Fibroblast of villous mesenchyme (primary cell): ENCODE results near the gene ST3GAL4. TPM values are rescaled to one million over a fixed set of nuclear protein-coding genes. Genes with fewer than 3 reads are reported as not detected.

Source experiments
- DNase-seq: peaks from one replicate; pipeline ENCODE4 v3.0.0-alpha.2; 2010; ENCODE audit warnings: low read depth
- H3K4me3 ChIP-seq: 2 replicates; pipeline ENCODE4 v1.5.1; 2011; ENCODE audit warnings: low read depth, mild to moderate bottlenecking, low read length
- total RNA-seq: library from RNA; depleted of rRNA; stranded (reverse); fragments of >200 nt; gene quantifications from 2 replicates; pipeline ENCODE4 v1.2.3, GENCODE V29; 2012
- TF ChIP-seq, protein P1 (sequence below): IDR thresholded peaks from 2 replicates; pipeline ENCODE4 v1.5.1; 2012; ENCODE audit warnings: low read depth, mild to moderate bottlenecking, low read length; ENCODE audit not compliant: insufficient read depth

The ST3GAL4 gene
- total RNA-seq, 1 donor: 16.8 TPM

- TF ChIP-seq, protein P1, sequence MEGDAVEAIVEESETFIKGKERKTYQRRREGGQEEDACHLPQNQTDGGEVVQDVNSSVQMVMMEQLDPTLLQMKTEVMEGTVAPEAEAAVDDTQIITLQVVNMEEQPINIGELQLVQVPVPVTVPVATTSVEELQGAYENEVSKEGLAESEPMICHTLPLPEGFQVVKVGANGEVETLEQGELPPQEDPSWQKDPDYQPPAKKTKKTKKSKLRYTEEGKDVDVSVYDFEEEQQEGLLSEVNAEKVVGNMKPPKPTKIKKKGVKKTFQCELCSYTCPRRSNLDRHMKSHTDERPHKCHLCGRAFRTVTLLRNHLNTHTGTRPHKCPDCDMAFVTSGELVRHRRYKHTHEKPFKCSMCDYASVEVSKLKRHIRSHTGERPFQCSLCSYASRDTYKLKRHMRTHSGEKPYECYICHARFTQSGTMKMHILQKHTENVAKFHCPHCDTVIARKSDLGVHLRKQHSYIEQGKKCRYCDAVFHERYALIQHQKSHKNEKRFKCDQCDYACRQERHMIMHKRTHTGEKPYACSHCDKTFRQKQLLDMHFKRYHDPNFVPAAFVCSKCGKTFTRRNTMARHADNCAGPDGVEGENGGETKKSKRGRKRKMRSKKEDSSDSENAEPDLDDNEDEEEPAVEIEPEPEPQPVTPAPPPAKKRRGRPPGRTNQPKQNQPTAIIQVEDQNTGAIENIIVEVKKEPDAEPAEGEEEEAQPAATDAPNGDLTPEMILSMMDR: no peak
- DNase-seq: no peak
- no peak overlapping the region for H3K4me3 ChIP-seq
These were observed 43.8 kb upstream of the ST3GAL4 start for GRCh38 chr11:126311401-126312291.

DNA sequence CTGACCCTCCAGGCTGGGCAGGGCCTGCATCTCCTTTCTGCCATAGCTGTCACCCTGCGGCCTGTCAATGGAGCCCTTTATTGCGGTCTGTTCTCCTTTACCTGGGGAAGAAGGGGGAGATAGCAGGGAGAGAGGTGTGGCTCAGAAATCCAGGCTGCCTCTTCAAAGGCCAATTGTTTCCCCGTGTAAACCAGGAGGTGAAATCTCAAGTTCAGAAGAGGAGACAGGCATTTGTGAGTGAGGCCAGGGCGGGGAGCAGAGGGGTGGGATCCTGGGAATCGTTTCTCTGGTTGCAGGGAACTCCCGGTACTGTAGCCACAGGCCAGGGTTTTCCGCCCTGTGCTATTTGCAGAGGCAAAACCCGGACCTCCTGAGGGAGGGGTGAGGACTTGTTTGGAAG, 42.5 kb upstream of the ST3GAL4 start:
- TF ChIP-seq, protein P1: no peak
- no peak overlapping the region for H3K4me3 ChIP-seq
- no peak for DNase-seq

- TF ChIP-seq, protein P1: no peak
- H3K4me3 ChIP-seq: no peak overlapping the region
- no peak for DNase-seq
These were observed 41.7 kb upstream of the ST3GAL4 start for GRCh38 chr11:126313826-126314225.

DNA sequence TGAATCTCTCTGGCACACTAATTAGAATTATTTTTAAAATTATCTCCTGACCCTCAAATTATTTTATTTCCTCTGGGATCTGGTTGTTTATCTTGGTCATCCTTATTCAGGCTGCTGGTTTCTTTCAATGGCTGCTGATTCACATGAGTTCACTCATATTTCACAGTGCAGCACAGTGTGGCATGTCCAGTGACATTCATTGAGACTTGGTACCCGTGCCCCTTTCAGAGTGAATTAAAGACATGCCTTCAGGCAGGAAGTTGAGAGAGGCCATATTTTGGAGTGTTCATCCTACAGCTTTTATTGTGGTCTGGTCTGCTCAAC, 38.1 kb upstream of the ST3GAL4 start:
- TF ChIP-seq, protein P1: no peak
- H3K4me3 ChIP-seq: no peak overlapping the region
- peak; percentile 20 for DNase-seq

DNA sequence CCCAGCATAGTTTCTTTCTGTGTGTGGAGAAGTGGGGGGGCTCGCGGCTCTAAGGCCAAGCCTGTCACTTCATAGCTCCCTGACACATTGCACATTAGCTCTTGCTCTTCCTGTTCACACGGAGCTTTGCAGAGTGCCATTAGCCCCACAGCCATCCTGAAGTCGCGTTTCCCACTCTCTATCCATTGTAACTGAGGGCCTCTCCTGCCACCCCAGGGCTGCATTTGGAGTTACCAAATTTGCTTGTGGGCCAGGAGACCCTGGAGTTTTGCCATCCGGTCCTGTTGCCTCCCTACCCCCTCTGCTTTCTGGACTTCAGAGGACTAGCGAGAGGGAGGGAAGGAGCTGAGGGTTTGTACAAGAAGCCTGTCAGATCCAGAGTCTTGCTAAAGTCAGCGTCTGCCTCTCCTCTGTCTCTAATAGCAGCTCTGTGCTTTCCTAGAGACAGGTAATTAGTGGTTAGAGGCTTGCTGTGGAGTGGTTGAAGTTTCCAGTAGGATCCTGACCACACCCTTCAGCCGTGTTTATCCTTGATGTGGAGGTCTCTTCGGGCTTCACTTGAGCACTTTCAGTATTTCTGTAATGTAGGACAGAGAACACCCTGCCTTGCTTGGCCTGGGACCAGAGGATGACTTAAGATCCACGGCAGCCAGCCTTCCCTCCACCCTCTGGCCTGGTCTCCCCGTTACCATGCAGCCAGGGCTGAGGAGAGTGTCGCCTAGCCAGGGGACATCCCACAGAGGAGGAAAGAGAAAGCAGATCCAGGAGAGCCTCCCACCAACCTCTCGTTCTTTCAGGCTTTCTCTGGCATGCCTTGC, 37.5 kb upstream of the ST3GAL4 start:
- TF ChIP-seq, protein P1: no peak
- peak overlapping the region; percentile 11 for H3K4me3 ChIP-seq
- peak; percentile 86 for DNase-seq

DNA sequence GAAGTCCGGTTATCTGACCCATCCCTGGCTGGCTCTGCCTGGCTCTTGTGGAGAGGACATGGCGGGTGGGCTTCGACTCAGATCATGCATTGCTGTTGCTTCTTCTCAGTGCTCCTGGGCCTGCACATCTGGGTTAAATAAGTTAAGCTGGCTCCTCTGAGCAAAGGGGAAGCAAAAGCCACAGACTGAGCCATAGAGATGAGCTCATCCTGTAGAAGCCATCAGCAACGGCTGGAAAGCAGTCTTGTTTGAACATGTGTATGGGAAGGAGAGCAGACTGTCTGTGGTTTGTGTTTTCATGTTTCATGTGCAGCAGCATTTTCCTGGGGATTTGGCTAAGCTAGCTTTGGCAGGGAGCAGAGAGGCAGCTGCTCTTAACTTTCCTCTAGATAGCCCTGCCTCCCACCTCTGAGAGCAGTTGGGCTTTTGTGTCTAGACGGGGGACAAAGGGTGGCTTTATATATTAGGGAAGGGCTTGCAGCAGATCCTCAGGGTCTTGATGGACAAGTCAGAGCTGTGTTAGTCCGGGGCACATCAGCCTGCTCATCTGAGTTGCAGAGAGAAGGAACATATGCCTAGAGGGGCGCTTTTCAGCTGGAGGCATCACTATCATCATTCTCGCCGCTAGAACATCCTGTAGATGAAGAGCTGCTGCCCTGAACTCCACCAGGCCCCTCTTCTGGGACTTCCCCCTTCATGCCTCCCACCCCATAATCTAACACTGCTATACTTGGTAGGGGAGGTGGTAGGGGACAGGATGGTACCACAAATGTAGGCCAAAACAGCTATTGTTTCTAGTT, 36.7 kb upstream of the ST3GAL4 start:
- H3K4me3 ChIP-seq: peak overlapping the region; percentile 11
- peak; percentile 95 for DNase-seq
- TF ChIP-seq, protein P1: no peak
